GM10248 (cell line): ENCODE measurements around the gene CKAP5.

Source experiments
- CTCF ChIA-PET: fragments of 300-600 bp; sonication (Branson Sonifier 250); formaldehyde crosslinking; extraction: SDS; loops from one replicate; lab custom pipeline; 2021; ENCODE audit warnings: antibody characterized with exemption; lab: Yijun Ruan, JAX
- POLR2A ChIA-PET: fragments of 350-650 bp; sonication (Branson Sonifier 250); formaldehyde crosslinking; extraction: SDS; loops from one replicate; lab custom pipeline; 2020; ENCODE audit warnings: antibody characterized with exemption; lab: Yijun Ruan, JAX
- DNase-seq: peaks from one replicate; pipeline ENCODE4 v3.0.0; 2012; ENCODE audit errors: extremely low spot score
- TF ChIP-seq, protein P1 (sequence below): IDR thresholded peaks from 2 replicates; pipeline ENCODE4 v1.5.1; 2012; ENCODE audit warnings: mild to moderate bottlenecking, low read depth; ENCODE audit errors: extremely low read depth, missing control alignments, control extremely low read depth

Gene CKAP5

DNA sequence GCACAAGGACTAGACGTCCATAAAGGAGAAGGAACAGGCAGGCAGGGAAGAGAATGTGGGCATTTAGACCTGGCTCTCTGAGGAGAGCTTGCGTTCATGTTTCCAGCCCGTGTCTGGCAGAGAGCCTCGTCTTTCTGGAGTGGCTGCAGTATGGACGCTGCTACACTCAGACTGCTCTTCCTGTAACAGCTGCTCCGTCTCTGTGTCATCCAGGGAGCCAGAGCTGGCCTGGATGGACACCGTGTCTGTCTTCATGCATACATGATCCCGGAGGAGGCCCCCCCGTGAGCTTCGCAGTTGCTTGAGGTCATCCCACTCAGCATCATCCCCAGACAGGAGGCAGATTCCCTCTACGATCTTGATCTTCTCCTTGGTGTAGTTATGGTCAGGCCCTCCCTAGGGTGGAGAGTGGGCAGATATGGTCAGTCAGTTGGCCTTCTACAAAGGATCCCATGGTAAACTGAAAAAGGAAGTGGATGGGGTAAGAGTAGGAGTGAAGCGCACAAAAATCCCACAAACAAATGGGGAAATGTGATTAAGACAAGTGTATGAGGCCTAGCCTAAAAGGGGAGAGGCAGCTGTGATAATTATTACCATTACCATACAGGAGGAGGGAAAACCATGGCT lies 13.0 kb upstream of the CKAP5 start:
- ChIA-PET POLR2A (no interaction called here), CTCF (interaction anchor here (1.0 to 1.7 kb wide), 4 partner anchors 8 to 302 kb away, joined by 3 to 4 read pairs (median 4); no protein-coding TSS in a partner anchor)
- TF ChIP-seq, protein P1, sequence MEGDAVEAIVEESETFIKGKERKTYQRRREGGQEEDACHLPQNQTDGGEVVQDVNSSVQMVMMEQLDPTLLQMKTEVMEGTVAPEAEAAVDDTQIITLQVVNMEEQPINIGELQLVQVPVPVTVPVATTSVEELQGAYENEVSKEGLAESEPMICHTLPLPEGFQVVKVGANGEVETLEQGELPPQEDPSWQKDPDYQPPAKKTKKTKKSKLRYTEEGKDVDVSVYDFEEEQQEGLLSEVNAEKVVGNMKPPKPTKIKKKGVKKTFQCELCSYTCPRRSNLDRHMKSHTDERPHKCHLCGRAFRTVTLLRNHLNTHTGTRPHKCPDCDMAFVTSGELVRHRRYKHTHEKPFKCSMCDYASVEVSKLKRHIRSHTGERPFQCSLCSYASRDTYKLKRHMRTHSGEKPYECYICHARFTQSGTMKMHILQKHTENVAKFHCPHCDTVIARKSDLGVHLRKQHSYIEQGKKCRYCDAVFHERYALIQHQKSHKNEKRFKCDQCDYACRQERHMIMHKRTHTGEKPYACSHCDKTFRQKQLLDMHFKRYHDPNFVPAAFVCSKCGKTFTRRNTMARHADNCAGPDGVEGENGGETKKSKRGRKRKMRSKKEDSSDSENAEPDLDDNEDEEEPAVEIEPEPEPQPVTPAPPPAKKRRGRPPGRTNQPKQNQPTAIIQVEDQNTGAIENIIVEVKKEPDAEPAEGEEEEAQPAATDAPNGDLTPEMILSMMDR, result no peak
- DNase-seq, result no peak

DNA sequence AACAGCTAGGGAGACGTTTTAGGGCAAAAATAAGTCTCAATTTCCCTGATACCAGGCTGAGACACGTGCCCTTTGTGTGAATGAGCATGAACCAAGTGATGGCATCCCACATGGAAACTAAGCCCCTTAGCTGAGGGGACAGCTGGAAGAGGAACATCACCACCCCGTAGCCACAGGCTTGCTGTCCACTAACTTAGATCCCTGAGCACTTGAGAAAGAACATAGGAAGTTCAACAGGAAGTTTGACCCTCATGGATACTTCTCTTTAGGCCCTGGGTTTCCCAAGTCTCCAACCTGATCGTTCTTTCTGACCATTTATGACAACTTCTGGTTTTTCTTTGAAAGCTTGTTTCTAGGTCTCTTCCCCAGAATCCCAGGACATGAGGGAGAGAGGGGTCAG lies 11.6 kb upstream of the CKAP5 start:
- CTCF ChIA-PET, result interaction anchor here (1.3 kb wide), 2 partner anchors 12 to 14 kb away, joined by 3 to 4 read pairs; no protein-coding TSS in a partner anchor

DNA sequence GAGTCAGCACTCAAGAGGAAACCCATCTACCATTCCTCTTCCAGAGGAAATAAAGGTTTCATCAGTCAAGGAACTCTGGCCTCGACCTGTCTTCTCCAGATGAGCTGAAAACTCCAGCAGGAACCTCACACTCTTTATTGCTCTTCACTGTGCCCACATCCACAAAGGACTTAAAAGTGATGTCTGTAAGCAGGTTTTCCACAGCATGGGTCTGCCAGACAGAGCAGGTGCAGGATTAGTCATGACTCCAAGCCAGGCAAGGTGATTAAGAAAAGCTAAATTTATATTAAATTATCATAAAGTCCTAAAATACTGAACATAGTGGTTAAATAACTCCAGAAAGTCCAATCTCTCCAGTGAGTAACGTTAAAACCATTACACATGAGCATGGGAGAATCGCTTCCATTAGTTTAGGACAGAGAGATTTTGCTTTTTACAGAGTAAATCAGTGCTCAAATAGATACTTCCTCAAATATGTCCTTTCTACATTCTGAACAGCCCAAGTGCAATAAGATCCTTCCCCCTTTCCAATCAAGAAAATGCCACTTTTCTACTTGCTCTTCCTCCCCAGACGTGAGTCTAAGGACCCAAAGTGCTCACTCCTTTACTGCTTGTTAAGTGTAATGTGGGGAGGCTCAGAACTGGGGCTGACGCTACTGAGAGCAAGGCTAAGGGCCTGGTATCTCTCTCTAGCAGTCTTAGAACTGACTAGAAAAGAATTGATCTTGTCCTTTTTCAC lies 10.7 kb upstream of the CKAP5 start:
- CTCF ChIA-PET, result interaction anchor here (1.0 to 2.3 kb wide), 4 partner anchors 13 to 305 kb away, joined by 3 to 7 read pairs (median 4); no protein-coding TSS in a partner anchor
- TF ChIP-seq, protein P1, result no peak
- no peak for DNase-seq
- POLR2A ChIA-PET, result no interaction called here

More for the DNA sequence above, 11.6 kb upstream of the CKAP5 start:
- TF ChIP-seq, protein P1, result no peak
- no peak for DNase-seq
- POLR2A ChIA-PET, result no interaction called here

DNA sequence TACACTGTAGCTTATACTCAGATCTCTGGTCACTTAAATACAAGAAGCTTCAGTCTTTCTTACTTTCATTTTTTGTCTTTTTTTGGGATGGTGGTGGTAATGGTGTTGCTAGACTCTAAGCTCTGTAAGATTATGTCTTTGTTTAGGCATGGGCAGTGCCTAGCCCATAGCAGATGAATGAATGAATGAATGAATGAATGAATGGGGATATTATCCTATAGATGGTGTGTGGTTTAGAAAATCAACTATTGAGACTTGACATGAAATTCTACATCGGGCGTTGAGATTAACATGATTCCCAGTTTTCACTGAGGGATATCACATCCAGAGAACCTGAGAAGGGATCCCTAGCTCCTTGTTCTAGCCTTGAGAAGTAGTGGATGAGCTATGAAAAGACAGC lies 9.8 kb upstream of the CKAP5 start:
- CTCF ChIA-PET, result interaction anchor here (0.9 to 2.3 kb wide), 6 partner anchors 10 to 306 kb away, joined by 3 to 7 read pairs (median 3); no protein-coding TSS in a partner anchor
- DNase-seq, result no peak
- TF ChIP-seq, protein P1, result no peak
- POLR2A ChIA-PET, result interaction anchor here (0.6 kb wide), 1 partner anchor 274 kb away, joined by 3 read pairs; no protein-coding TSS in a partner anchor

DNA sequence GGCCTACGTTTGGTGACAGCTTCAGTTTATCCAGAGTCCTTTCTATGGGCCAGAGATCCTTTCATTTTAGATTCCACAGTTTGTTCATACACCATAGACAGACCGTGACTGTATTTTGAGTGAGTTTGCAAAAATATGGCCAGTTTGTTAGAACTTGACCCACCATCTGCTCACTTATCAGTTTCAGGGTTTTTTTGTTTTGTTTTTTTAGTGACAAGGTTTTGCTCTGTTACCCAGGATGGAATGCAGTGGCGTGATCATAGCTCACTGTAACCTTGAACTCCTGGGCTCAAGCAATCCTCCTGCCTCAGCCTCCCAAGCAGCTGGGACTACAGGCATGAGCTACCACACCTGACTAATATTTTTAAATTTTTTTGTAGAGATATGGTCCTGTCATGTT lies 9.1 kb upstream of the CKAP5 start:
- POLR2A ChIA-PET, result interaction anchor here (0.6 kb wide), 1 partner anchor 275 kb away, joined by 3 read pairs; no protein-coding TSS in a partner anchor
- CTCF ChIA-PET, result interaction anchor here (0.9 to 2.3 kb wide), 6 partner anchors 10 to 298 kb away, joined by 3 to 7 read pairs (median 4); no protein-coding TSS in a partner anchor
- TF ChIP-seq, protein P1, result no peak
- DNase-seq, result no peak

DNA sequence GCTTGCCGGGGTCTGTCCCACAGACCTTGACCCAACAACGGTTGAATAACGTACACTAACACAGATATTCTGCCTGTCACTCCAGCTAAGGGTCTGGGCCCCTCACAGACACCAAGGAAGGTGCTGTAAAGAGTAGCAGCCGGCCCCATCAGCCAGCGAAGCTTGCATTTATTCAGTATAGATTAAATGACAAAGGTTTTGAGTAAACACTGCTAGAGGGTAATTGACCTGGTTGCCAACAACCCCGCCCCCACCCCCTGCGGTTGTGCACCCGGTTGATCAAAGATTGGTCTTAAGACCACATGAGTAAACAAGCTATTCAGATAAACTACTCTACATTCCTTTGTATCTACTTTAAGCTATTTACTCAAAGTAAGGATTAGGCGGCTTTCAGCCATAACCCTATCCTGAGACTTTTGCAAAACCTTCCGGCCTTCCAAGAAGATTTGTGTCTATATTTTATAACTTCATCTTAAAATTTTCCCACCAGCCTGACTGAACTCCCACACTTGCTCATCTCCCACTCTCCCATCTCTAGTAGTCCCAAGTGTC lies 4.8 kb upstream of the CKAP5 start:
- ChIA-PET CTCF (interaction anchor here (1.2 kb wide), 1 partner anchor 14 kb away, joined by 3 read pairs; no protein-coding TSS in a partner anchor), POLR2A (no interaction called here)
- no peak for DNase-seq
- TF ChIP-seq, protein P1, result no peak
